HG02678 (cell line): Measurements from ENCODE around the gene ADAMTS14.

Experiments
- ATAC-seq: cut with Tn5 transposase; IDR thresholded peaks from one replicate; pipeline ENCODE4 v1.9.1; 2021; ENCODE audit warnings: mild to moderate bottlenecking, moderate library complexity; ENCODE audit not compliant: unreplicated experiment

ADAMTS14 gene

DNA sequence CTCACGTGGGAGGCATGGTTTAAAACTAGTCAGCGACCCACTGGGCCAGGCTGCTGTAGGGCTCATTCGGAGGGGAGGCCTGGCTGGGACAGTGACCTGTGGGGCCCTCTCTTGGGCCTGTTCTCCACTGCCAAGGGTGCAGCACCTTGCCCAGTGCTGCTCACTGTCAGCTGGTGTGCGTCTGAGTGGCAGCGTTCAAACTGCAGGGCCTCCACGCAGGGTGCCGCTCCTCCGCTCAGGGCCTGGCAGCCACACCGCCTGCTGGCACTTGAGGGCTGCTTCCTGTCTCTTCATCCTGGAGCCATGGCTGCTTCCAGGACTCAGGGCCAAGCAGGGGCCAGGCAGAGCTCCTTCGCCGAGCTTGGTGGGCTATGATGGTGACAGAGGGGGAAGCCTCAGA lies 18.3 kb downstream of the ADAMTS14 start:
- no peak for ATAC-seq

DNA sequence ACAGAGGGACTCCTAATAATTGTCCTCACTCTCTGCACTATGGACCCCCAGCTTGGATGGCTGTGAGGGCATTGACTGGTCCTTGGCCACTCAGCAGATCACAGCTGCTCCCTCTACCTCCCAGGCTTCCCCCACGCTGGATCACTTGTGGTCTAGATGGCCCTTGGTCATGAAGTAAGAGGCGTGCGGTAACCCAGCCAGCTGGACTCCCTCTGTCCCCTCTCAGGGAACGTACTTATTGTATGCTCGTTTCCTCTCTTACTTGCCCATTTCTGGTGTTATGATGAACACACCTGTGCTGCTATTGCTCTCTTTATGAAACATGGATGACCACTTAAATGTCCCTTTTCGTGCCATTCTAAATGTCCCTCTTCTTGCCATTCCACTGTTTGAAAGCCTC lies 19.3 kb downstream of the ADAMTS14 start:
- ATAC-seq: no peak

GRCh38 chr10:70692043-70692603 lies 19.8 kb downstream of the ADAMTS14 start:
- ATAC-seq: no peak

DNA sequence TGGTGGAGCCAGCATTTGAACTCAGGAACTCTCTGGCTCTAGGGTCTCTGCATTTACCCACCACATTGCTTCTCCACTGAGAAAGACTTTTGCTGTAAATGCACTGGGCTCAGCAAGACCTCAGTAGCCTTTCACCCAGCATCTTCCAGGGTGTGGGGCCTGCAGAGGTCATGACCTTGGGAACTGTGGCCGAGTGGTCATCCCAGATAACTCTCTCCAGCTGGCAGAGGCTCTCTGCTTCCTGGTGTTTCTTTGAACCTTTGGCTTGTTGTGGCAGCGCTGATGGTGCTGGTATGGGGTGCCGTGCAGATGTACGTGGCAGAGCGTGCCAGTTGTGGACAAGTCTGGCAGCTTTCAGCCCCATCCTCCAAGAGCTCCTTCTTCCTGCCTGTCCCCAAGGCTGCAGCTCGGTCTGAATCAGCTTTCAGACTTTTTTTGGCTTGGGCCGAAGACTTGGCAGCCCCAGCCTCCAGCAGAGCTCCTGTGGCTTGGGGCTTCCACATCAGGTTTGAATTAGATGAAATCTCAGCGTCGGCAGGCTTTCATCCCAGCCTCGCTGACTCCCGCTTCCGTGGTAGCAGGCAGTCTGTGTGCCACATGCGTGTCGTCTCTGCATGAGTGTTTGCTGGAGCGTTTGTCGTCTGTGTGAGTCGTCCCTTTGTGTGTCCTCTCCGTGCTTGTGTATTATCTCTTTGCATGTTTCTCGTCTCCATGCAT lies 21.5 kb downstream of the ADAMTS14 start:
- no peak for ATAC-seq

DNA sequence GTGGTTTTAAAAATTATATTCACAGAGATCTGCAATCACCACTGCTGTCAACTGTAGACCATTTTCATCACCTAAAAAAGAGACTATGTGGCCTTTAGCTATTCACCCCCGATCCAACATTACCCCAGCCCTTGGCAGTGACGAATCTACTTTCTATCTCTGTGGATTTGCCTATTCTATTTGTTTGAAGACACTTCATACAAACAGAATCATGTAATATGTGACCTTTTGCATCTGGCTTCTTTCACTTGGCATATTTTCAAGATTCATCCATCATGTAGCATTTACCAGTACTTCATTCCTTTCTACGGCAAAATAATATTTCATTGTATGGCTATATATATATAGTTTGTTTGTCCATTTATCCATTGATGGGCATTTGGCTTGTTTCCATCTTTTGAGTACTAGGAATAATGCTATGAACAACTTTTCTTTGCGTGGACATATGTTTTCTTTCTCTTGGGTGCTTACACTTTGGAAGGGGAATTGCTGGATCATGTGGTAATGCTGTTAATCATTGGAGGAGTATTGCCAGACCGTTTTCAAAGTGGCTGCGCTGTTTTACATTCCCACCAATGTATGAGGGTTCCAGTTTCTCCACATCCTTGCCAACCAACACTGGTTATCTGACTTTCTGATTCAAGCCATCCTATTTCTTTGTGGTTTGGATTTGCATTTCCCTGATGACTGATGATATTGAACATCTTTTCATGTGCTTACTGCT lies 22.3 kb downstream of the ADAMTS14 start:
- no peak for ATAC-seq

- ATAC-seq: no peak
These were observed 23.1 kb downstream of the ADAMTS14 start for GRCh38 chr10:70695241-70696030.

DNA sequence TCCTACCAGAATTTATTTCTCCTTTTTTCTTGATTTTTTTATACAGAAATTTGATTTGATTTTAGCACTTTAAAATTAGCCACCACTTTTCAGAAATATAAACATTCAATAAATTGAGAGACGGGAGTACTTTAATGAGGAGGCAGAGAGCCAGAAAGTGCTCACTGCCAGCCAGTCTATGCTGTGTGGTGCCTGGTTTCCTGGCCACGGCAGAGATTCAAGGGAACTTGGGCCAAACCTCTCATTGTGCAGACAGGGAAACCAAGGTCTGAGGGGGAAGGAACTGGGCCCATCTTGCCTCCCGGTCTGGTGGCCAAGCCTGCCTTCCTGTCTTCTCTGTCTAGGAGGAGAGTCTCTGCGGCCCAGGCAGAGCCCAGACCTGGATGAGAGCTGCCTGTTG lies 25.9 kb downstream of the ADAMTS14 start:
- ATAC-seq: no peak

GRCh38 chr10:70699063-70699658 lies 26.9 kb downstream of the ADAMTS14 start:
- no peak for ATAC-seq

- no peak for ATAC-seq
These were observed 27.4 kb downstream of the ADAMTS14 start for GRCh38 chr10:70699659-70700174.

GRCh38 chr10:70702190-70702763 lies 30.0 kb downstream of the ADAMTS14 start:
- no peak for ATAC-seq

GRCh38 chr10:70704211-70704610 lies 31.9 kb downstream of the ADAMTS14 start:
- no peak for ATAC-seq

- no peak for ATAC-seq
These were observed 33.0 kb downstream of the ADAMTS14 start for GRCh38 chr10:70705121-70705861.

GRCh38 chr10:70711177-70711576 lies 38.9 kb downstream of the ADAMTS14 start:
- no peak for ATAC-seq

GRCh38 chr10:70711911-70712310 lies 39.6 kb downstream of the ADAMTS14 start:
- no peak for ATAC-seq

DNA sequence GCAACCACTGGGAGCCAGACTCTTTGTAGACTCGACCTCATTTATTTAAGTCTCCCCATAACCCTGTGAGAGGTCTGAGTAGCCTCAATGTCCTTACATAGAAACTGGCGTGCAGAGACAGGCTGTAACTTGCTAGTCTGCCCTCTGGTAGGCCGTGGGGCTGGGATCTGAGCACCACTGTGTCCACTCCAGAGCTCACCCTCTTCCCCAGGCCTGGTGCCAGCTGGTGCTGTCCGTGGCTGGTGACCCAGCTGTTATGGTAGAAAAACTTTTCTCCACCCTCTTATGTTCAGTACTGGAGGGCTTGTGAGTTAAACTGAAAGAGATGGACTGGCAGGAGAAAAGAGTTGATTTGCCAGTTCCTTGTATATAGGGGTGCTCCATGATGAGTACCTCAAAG lies 41.9 kb downstream of the ADAMTS14 start:
- no peak for ATAC-seq

GRCh38 chr10:70714951-70715350 lies 42.6 kb downstream of the ADAMTS14 start:
- no peak for ATAC-seq

DNA sequence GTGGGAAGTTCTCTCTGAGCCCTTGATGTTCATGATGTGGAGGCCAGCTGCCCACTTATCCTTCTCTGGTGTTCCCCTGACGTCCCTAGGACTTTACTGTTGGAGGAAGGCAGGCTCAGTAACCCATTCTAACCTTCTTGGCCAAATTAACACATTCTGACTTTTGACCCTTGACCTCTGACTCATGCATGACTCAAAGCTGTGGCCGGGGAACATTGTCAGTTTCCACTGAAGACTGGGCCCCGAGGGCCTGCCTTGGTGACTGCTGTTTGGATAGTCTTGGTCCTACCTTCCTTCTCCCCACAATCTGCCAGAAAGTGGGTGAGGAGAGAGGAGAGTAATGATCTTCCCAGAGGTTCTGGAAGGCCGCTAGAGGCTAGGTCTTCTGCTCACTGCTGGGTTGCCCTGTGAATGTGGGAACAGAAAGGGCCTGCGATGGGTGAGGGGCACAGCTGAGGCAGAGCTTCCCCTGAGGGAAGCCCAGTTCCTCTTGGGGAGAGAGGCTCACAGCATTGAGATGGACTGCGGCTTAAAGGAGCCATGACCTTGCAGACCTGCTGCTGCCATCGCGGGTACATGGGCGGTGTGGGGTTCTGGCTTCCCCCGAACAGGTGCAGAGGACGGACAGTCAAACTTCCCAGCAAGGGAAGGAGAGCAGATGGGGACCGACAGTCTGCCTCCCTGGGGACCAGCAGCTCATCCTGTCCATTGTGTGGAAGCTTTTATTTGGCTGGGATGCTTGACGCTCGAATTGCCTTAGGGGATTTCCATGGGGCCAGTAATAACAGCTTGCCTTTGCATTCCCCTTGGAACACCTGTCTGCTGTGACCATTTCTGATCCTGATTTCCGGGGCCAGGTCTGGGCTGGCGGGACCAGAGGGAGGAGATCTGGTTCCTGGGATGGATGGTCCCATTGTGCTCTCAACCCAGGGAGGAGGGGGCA lies 43.8 kb downstream of the ADAMTS14 start:
- ATAC-seq: no peak

- no peak for ATAC-seq
These were observed 50.6 kb downstream of the ADAMTS14 start for GRCh38 chr10:70722820-70723424.
